Body of pancreas (tissue), 4 donors: ENCODE results near the gene CADM1.

ENCODE experiments used
- CTCF ChIP-seq, 7 experiments: fragments of 450-650 bp in 4 of 7; fragments of 200-600 bp in 3 of 7; sonication (generic) in 3 of 7; IDR thresholded peaks; one replicate each; pipeline ENCODE4 v1.5.1; 2016 to 2019; ENCODE audit warnings: antibody characterized with exemption in 7 of 7
- POLR2A ChIP-seq, 3 donors: fragments of 450-650 bp; IDR thresholded peaks; one replicate each; pipeline ENCODE4 v1.6.1; 2016; ENCODE audit warnings: antibody characterized with exemption in 3 of 3, mild to moderate bottlenecking in 2 of 3

- TF ChIP-seq CTCF (IDR thresholded peaks at IDR 0.05) (no peak), POLR2A (IDR thresholded peaks at IDR 0.05) (no peak)
Observed at GRCh38 chr11:115191761-115192160, 312.5 kb downstream of the CADM1 start.
